K562 (cell line): ENCODE data around the gene LIMK1. TPM values are rescaled to one million over a fixed set of nuclear protein-coding genes. Genes with fewer than 3 reads are reported as not detected.

ENCODE experiments used
- BRD4 ChIP-seq: fragments of 200-600 bp; sonication (generic); IDR thresholded peaks from 2 replicates; pipeline ENCODE4 v1.6.1; 2017; ENCODE audit warnings: inconsistent platforms
- CBFA2T3 ChIP-seq: fragments of 450-650 bp; IDR thresholded peaks from 2 replicates; pipeline ENCODE4 v1.6.1; 2017
- ESRRA ChIP-seq: fragments of 450-650 bp; IDR thresholded peaks from 2 replicates; pipeline ENCODE4 v1.6.1; 2014; ENCODE audit warnings: low read depth, mild to moderate bottlenecking, moderate library complexity, borderline replicate concordance
- ETV1 ChIP-seq: fragments of 450-650 bp; conservative IDR thresholded peaks from 2 replicates; pipeline ENCODE4 v1.6.1; 2016; ENCODE audit warnings: missing genetic modification characterization, control low read depth, low read depth, missing compliant biosample characterization
- FOXK1 ChIP-seq: sonication (generic); formaldehyde crosslinking; IDR thresholded peaks from 2 replicates; pipeline ENCODE4 v1.8.0; 2022; ENCODE audit warnings: missing genetic modification reagents, mild to moderate bottlenecking, borderline replicate concordance
- HBP1 ChIP-seq: fragments of 450-650 bp; formaldehyde crosslinking; IDR thresholded peaks from 2 replicates; pipeline ENCODE4 v1.4.0; 2022; ENCODE audit warnings: missing genetic modification characterization
- HNRNPL ChIP-seq: fragments of 200-400 bp; formaldehyde crosslinking; IDR thresholded peaks from 2 replicates; pipeline ENCODE4 v1.6.1; 2017; ENCODE audit warnings: low read depth, mild to moderate bottlenecking, low read length
- JUN ChIP-seq, 2 experiments: sonication (generic) in 1 of 2; formaldehyde crosslinking in 1 of 2; IDR thresholded peaks; 2 replicates each; pipeline versions ENCODE4 v1.6.1 to v1.8.0; 2012 to 2022; ENCODE audit warnings: borderline replicate concordance in 2 of 2, mild to moderate bottlenecking in 2 of 2, improper control_type of control experiment in 1 of 2, low read depth in 1 of 2, low read length in 1 of 2, missing genetic modification reagents in 1 of 2
- JUNB ChIP-seq: fragments of 450-650 bp; formaldehyde crosslinking; conservative IDR thresholded peaks from 2 replicates; pipeline ENCODE4 v1.4.0; 2020; ENCODE audit warnings: mild to moderate bottlenecking
- NR3C1 ChIP-seq: sonication (generic); formaldehyde crosslinking; IDR thresholded peaks from 2 replicates; pipeline ENCODE4 v1.8.1; 2022; ENCODE audit warnings: missing genetic modification reagents
- POLR2A ChIP-seq: fragments of 450-650 bp; conservative IDR thresholded peaks from 2 replicates; pipeline ENCODE4 v1.6.1; 2016
- POLR2G ChIP-seq: fragments of 200-400 bp; formaldehyde crosslinking; IDR thresholded peaks from 2 replicates; pipeline ENCODE4 v1.6.1; 2017; ENCODE audit warnings: low read depth, mild to moderate bottlenecking, antibody characterized with exemption, low read length, moderate library complexity
- TEAD1 ChIP-seq, 2 experiments: fragments of 450-650 bp in 1 of 2; sonication (generic) in 1 of 2; formaldehyde crosslinking; IDR thresholded peaks; 2 replicates each; pipeline versions ENCODE4 v1.4.0 to v1.8.0; 2020 to 2022; ENCODE audit warnings: mild to moderate bottlenecking in 2 of 2, missing genetic modification reagents in 1 of 2
- XRCC5 ChIP-seq: fragments of 200-400 bp; formaldehyde crosslinking; IDR thresholded peaks from 2 replicates; pipeline ENCODE4 v1.6.1; 2017; ENCODE audit warnings: low read depth, mild to moderate bottlenecking, low read length
- ZC3H4 ChIP-seq: sonication (generic); formaldehyde crosslinking; IDR thresholded peaks from 2 replicates; pipeline ENCODE4 v1.9.0; 2021; ENCODE audit warnings: missing genetic modification reagents, borderline replicate concordance
- ZNF175 ChIP-seq: fragments of 200-800 bp; sonication (Bioruptor generic); IDR thresholded peaks from 2 replicates; pipeline ENCODE4 v1.6.1; 2016; ENCODE audit warnings: low read depth, mild to moderate bottlenecking, missing genetic modification characterization, missing compliant biosample characterization
- ZNF253 ChIP-seq: fragments of 250-450 bp; sonication (Bioruptor Pico); conservative IDR thresholded peaks from 2 replicates; pipeline ENCODE4 v1.6.1; 2021; ENCODE audit warnings: mild to moderate bottlenecking
- ZNF263 ChIP-seq: sonication (generic); formaldehyde crosslinking; IDR thresholded peaks from 2 replicates; pipeline ENCODE4 v1.8.0; 2022; ENCODE audit warnings: mild to moderate bottlenecking, missing genetic modification reagents, borderline replicate concordance
- polyA plus RNA-seq, 8 experiments: library from polyadenylated mRNA; depleted of rRNA in 4 of 8; stranded (reverse) in 5 of 8; unstranded in 3 of 8; fragments of >200 nt; fragmentation: Nextera tagmentation in 2 of 8; fragmentation: Illumina TruSeq in 1 of 8; extraction: Ambion mirVana in 2 of 8; extraction: Trizol in 1 of 8; gene quantifications; 2 replicates each; pipeline versions ENCODE4 v1.2.1 to v1.2.3, GENCODE V29; 2011 to 2014; ENCODE audit warnings: inconsistent platforms in 1 of 8, missing spikeins in 1 of 8
- total RNA-seq, 7 experiments: library from RNA; depleted of rRNA in 6 of 7; stranded (reverse); fragments of >200 nt in 6 of 7; fragmentation: Illumina TruSeq in 2 of 7; extraction: Trizol in 2 of 7; gene quantifications; 2 replicates each; pipeline versions ENCODE4 v1.2.1 to v1.2.3, GENCODE V29; 2011 to 2021; ENCODE audit warnings: low replicate concordance in 1 of 7
- TF ChIP-seq, protein P1 (sequence below): fragments of 200-800 bp; sonication (Bioruptor generic); IDR thresholded peaks from 2 replicates; pipeline ENCODE4 v1.6.1; 2017; ENCODE audit warnings: missing genetic modification characterization, missing compliant biosample characterization
- TF ChIP-seq, protein P2 (sequence below), 2 experiments: fragments of 450-650 bp; conservative IDR thresholded peaks; 2 replicates each; pipeline ENCODE4 v1.6.1; 2017; ENCODE audit warnings: mild to moderate bottlenecking in 2 of 2, moderate library complexity in 2 of 2
- TF ChIP-seq, protein P3 (sequence below): sonication (generic); formaldehyde crosslinking; IDR thresholded peaks from 2 replicates; pipeline ENCODE4 v1.8.0; 2022; ENCODE audit warnings: mild to moderate bottlenecking, missing genetic modification reagents
- TF ChIP-seq, protein P4 (sequence below): sonication (generic); formaldehyde crosslinking; IDR thresholded peaks from 2 replicates; pipeline ENCODE4 v1.9.0; 2022; ENCODE audit warnings: mild to moderate bottlenecking, missing genetic modification reagents

LIMK1 gene
- total and polyA plus RNA-seq, 9 of the 15 experiments (the other 6 are each of a cell fraction or from before 2014, with no cell fraction given): 0.14 to 30.0 (median 15.9) TPM

DNA sequence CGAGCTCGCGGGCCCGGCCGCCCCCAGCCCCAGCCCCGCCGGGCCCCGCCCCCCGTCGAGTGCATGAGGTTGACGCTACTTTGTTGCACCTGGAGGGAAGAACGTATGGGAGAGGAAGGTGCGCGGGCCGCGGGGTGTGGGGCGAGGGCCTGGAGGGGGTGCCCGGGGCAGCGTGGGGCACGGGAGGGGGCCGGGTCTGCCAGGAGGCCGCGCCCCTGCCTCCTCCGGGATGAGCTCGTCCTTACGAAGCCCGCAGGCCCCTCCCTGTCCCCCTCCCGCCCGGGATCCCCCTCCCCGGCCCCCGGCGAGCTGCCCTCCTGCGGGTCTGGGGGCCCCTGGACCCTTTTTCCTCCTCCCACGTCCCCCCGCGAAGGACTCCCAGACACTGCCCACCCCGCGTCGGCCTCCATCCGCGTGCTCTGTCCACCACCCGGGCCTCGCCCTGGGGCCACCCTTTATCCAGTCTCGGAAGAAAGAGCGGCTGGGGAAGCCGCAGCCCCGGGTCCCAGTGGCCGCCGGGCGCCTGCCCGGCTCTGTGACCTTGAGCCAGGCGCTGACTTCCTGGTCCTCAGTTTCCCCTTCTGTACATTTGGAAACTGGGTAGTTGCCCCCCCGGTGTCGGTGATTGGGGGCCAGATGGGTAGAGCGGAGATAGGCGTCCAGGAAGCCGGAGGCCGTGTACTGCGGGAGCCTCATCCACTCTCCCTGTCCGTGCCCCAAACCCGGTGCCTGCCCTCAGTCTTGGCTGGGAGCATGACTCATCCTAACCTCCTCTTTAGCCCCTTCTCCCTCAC, 521 bp downstream of the LIMK1 start (continued):
- TF ChIP-seq, protein P1, sequence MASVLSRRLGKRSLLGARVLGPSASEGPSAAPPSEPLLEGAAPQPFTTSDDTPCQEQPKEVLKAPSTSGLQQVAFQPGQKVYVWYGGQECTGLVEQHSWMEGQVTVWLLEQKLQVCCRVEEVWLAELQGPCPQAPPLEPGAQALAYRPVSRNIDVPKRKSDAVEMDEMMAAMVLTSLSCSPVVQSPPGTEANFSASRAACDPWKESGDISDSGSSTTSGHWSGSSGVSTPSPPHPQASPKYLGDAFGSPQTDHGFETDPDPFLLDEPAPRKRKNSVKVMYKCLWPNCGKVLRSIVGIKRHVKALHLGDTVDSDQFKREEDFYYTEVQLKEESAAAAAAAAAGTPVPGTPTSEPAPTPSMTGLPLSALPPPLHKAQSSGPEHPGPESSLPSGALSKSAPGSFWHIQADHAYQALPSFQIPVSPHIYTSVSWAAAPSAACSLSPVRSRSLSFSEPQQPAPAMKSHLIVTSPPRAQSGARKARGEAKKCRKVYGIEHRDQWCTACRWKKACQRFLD: no peak
- TF ChIP-seq JUN (IDR thresholded peaks at IDR 0.05; ENCODE audit: borderline replicate concordance, low read depth, low read length) (peak; percentile 81), JUN (CRISPR knock-in tag; IDR thresholded peaks at IDR 0.05; ENCODE audit: borderline replicate concordance) (no peak), ZNF263 (CRISPR knock-in tag) (0 out of 2 replicates have a peak, but pooled peaks have one; percentile 24), TEAD1 (CRISPR knock-in tag; IDR thresholded peaks at IDR 0.05) (0 out of 4 replicates have a peak, but pooled peaks of 1 of the 2 experiments have one; percentile 52), FOXK1 (CRISPR knock-in tag) (no peak), ZC3H4 (CRISPR knock-in tag) (no peak), ZNF253 (no peak), ETV1 (0 out of 2 replicates have a peak, but pooled peaks have one; percentile 16), NR3C1 (CRISPR knock-in tag) (no peak), BRD4 (0 out of 2 replicates have a peak, but pooled peaks have one; percentile 41), ESRRA (peak; percentile 79), CBFA2T3 (no peak), POLR2G (peak; percentile 71), ZNF175 (CRISPR knock-in tag) (no peak), HBP1 (no peak), HNRNPL (no peak), JUNB (peak; percentile 47; the same call in 1 of the 2 replicates), XRCC5 (0 out of 2 replicates have a peak, but pooled peaks have one; percentile 61), POLR2A (0 out of 2 replicates have a peak, but pooled peaks have one; percentile 33)
- TF ChIP-seq, protein P2, sequence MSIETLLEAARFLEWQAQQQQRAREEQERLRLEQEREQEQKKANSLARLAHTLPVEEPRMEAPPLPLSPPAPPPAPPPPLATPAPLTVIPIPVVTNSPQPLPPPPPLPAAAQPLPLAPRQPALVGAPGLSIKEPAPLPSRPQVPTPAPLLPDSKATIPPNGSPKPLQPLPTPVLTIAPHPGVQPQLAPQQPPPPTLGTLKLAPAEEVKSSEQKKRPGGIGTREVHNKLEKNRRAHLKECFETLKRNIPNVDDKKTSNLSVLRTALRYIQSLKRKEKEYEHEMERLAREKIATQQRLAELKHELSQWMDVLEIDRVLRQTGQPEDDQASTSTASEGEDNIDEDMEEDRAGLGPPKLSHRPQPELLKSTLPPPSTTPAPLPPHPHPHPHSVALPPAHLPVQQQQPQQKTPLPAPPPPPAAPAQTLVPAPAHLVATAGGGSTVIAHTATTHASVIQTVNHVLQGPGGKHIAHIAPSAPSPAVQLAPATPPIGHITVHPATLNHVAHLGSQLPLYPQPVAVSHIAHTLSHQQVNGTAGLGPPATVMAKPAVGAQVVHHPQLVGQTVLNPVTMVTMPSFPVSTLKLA (conservative IDR thresholded peaks at IDR 0.05): peak in 1 of 2 experiments; percentile 39; a peak in 1 of 4 replicates
- TF ChIP-seq, protein P3, sequence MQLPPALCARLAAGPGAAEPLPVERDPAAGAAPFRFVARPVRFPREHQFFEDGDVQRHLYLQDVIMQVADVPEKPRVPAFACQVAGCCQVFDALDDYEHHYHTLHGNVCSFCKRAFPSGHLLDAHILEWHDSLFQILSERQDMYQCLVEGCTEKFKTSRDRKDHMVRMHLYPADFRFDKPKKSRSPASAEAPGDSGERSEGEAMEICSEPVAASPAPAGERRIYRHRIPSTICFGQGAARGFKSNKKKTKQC (CRISPR knock-in tag): 0 out of 2 replicates have a peak, but pooled peaks have one; percentile 45
- TF ChIP-seq, protein P4, sequence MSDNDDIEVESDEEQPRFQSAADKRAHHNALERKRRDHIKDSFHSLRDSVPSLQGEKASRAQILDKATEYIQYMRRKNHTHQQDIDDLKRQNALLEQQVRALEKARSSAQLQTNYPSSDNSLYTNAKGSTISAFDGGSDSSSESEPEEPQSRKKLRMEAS (CRISPR knock-in tag): 0 out of 2 replicates have a peak, but pooled peaks have one; percentile 7
